Cardiac fibroblast (primary cell): Measurements from ENCODE around the gene METRNL.

Source experiments
- DNase-seq, 2 donors: peaks; one replicate each; pipeline versions ENCODE4 v3.0.0 to v3.0.0-alpha.2; 2010; ENCODE audit warnings: low read depth in 2 of 2
- H3K4me3 ChIP-seq, 2 donors: replicated peaks in 1 of 2; 1 replicate in 1 of 2; 2 replicates in 1 of 2; pipeline ENCODE4 v1.5.1; 2011; ENCODE audit warnings: low read depth in 2 of 2, low read length in 2 of 2, mild to moderate bottlenecking in 2 of 2, moderate library complexity in 1 of 2
- TF ChIP-seq, protein P1 (sequence below): IDR thresholded peaks from one replicate; pipeline ENCODE4 v1.5.1; 2011; ENCODE audit warnings: low read depth, mild to moderate bottlenecking, low read length, inconsistent platforms

The METRNL gene

GRCh38 chr17:83077939-83078338 lies 1.5 kb upstream of the METRNL start:
- TF ChIP-seq, protein P1, sequence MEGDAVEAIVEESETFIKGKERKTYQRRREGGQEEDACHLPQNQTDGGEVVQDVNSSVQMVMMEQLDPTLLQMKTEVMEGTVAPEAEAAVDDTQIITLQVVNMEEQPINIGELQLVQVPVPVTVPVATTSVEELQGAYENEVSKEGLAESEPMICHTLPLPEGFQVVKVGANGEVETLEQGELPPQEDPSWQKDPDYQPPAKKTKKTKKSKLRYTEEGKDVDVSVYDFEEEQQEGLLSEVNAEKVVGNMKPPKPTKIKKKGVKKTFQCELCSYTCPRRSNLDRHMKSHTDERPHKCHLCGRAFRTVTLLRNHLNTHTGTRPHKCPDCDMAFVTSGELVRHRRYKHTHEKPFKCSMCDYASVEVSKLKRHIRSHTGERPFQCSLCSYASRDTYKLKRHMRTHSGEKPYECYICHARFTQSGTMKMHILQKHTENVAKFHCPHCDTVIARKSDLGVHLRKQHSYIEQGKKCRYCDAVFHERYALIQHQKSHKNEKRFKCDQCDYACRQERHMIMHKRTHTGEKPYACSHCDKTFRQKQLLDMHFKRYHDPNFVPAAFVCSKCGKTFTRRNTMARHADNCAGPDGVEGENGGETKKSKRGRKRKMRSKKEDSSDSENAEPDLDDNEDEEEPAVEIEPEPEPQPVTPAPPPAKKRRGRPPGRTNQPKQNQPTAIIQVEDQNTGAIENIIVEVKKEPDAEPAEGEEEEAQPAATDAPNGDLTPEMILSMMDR: no peak
- no peak overlapping the region for H3K4me3 ChIP-seq
- DNase-seq: no peak

DNA sequence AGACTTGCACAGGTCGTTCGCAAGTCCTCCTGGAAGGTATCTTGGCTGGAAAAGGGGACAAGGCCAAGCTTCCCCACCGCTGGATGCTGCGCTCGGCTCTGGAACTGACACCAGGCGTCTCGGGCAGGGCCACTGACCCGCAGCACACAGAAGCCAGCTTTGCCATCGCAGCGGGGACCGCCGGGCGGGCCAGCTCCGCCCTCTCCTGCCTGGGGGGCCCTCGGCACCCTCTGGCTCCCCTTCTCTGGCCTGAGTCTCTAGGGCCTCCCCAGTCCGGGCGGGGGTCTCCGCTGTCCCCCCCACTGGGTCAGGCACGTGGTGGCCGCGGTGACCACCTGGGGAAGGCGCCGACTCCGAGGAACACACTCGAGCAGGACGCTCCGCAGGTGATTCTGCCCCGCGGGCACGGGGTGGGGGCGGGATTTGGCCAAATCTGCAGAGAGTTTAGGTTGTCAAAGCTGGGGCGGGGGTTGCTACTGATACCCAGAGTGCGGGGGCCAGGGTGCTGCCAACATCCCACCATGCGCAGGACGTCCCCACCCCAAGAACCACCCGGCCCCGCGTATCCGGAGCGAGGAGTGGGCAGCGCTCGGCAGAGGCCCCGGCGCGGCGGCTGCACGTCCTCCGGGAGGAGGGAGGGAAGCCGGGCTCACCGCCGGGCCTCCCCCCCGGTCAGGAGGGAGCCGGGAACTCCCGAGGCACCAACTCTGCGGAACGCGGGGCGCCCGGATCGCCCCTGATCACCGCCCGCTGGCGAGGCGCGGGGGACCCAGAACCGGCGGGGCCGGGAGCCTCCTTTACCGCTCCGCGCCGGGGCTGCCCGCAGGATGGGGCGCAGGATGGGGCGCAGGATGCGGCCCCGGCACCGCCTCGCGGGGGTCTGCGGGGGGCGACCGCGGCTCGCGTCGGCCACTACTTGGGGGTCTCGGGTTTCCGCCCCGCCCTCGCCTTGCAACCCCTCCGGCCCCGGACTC lies 744 bp upstream of the METRNL start:
- no peak for DNase-seq
- TF ChIP-seq, protein P1: no peak
- H3K4me3 ChIP-seq: peak overlapping the region; percentile 37 to 59

- DNase-seq: no peak
- TF ChIP-seq, protein P1: no peak
- H3K4me3 ChIP-seq: peak overlapping the region; percentile 34 to 64
Observed at GRCh38 chr17:83079766-83080578, 563 bp downstream of the METRNL start.

DNA sequence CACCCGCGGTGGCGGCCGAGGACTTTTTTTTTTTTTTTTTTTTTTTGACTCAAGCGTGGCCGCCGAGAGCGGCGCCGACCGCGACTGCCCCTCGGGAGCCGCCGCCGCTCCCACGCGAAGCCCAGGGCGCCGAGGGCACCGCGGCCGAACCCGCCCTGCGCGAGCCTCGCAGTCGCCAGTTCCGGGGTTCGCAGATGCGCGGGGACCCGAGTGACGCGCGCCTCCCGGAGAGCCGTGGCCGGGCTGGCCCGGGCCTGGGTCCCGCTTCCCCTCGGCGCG lies 1.1 kb downstream of the METRNL start:
- no peak for DNase-seq
- TF ChIP-seq, protein P1: no peak
- peak overlapping the region; percentile 34 to 64 for H3K4me3 ChIP-seq

DNA sequence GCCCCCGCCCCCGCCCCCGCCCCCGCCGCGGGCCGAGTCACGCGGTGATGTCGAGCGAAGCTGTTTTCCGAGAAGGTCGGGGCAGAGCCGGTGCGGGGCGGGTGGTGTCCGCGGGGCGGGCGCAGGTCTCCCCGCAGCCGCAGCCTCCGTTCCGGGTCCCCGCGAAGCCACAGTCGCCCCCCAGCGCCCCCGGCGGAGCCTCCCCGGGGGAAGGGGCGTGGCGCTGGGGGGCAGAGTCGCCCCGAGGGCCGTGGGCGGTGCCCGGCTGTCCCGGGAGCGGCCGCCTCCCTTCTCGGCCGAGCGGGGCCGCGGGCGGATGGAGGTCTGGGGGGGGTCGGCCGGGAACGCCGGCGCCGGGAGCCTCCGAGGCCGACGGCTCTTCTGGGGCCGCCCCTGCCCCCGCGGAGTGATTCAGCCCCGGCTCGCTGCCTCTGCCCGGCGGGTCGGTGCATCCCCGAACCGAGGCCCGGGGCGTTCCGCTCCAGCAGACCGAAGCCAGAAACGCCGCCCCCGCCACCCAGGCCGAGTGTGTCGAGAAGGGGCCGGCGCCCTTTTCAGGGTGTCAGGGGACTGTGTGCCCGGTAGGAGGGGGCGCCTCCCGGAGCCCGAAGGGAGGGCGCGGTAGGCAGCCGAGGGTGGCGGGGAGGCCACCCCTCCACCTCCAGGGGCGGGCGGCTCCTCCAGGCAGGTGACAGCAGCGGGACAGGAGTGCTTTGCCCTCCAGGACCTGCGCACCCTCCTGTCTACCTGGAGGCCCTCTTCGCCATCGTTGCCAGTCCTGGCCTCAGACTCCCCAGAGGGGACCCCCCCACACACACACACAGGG lies 1.7 kb downstream of the METRNL start:
- peak overlapping the region; percentile 62 to 64 for H3K4me3 ChIP-seq
- TF ChIP-seq, protein P1: no peak
- peak in 1 of 2 donors; percentile 52 for DNase-seq

DNA sequence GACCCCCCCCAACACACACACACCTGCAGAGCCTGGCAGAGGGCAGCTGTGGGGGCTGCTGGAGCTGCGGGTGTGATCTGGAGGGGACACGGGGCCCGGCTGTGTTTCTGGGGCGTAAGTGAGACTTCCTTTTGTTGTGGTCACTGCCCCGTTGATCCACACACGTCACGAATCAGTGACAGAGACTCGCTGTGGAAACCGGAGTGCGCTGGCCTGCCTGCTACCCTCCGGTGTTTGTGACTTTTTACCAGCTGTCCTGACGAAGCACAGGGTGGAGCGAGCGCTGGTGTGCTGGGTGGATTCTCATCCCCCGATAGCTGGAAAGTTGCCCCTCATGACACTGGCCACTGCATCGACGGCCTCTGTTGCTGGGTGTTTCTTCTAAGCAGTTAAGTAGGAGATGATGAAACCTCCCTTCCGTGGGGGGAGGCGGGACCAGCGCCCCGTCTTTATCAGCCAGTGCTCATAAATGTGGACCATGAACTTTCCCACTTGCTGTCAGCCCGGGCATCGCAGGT lies 2.3 kb downstream of the METRNL start:
- TF ChIP-seq, protein P1: no peak
- no peak for DNase-seq
- peak overlapping the region; percentile 62 to 64 for H3K4me3 ChIP-seq
